ENCODE measurements around the gene NCOA7.

Gene NCOA7

GRCh38 chr6:125819535-125820326 lies 29.0 kb downstream of the NCOA7 start:
- TF ChIP-seq, protein P1, sequence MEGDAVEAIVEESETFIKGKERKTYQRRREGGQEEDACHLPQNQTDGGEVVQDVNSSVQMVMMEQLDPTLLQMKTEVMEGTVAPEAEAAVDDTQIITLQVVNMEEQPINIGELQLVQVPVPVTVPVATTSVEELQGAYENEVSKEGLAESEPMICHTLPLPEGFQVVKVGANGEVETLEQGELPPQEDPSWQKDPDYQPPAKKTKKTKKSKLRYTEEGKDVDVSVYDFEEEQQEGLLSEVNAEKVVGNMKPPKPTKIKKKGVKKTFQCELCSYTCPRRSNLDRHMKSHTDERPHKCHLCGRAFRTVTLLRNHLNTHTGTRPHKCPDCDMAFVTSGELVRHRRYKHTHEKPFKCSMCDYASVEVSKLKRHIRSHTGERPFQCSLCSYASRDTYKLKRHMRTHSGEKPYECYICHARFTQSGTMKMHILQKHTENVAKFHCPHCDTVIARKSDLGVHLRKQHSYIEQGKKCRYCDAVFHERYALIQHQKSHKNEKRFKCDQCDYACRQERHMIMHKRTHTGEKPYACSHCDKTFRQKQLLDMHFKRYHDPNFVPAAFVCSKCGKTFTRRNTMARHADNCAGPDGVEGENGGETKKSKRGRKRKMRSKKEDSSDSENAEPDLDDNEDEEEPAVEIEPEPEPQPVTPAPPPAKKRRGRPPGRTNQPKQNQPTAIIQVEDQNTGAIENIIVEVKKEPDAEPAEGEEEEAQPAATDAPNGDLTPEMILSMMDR (IDR thresholded peaks at IDR 0.05; ENCODE audit: low read length, missing control alignments) = no peak
- no peak overlapping the region for H3K4me3 ChIP-seq (replicated peaks; ENCODE audit: low read depth, low read length)
- no peak for DNase-seq (ENCODE audit: low read depth)

GRCh38 chr6:125821825-125822281 lies 31.1 kb downstream of the NCOA7 start:
- no peak for DNase-seq (ENCODE audit: low read depth)
- no peak overlapping the region for H3K4me3 ChIP-seq (replicated peaks; ENCODE audit: low read depth, low read length)
- TF ChIP-seq, protein P1 (IDR thresholded peaks at IDR 0.05; ENCODE audit: low read length, missing control alignments) = no peak

- TF ChIP-seq, protein P1 (IDR thresholded peaks at IDR 0.05; ENCODE audit: low read length, missing control alignments) = no peak
- H3K4me3 ChIP-seq (replicated peaks; ENCODE audit: low read depth, low read length) = no peak overlapping the region
- DNase-seq (ENCODE audit: low read depth) = no peak
Measured at GRCh38 chr6:125823180-125823579, 32.4 kb downstream of the NCOA7 start.

DNA sequence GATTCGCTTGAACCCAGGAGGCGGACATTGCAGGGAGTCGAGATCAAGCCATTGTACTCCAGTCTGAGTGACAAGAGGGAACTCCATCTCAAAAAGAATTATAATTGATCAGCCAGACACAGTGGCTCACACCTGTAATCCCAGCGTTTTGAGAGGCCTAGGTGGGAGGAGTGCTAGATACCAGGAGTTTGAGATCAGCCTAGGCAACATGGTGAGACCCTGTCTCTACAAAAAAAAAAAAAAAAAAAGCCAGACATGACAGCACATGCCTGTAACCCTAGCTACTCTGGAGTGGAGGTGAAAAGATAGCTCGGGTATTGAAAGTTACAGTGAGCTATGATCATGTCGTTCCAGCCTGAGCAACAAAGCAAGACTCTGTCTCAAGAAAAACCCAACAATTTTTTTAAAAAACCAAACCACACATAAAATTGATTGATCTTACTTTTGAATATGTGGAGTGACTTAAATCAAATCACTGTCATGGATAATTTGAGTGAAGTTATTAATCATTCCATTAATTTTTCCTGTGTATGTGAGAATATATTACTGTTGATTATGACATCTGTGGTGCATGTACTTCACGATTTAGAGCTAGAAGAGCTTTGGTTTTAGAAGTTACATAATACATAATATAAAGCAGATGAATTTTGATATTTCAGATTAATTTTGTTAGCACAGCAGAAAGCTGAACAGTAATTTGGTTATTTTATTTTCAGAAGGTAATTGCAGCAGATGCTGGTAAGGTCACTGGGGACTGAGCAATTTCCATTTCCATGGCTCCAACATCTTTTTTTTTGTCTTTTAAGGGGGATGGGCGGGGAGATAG lies 34.4 kb downstream of the NCOA7 start:
- no peak overlapping the region for H3K4me3 ChIP-seq (replicated peaks; ENCODE audit: low read depth, low read length)
- no peak for DNase-seq (ENCODE audit: low read depth)
- TF ChIP-seq, protein P1 (IDR thresholded peaks at IDR 0.05; ENCODE audit: low read length, missing control alignments) = no peak

GRCh38 chr6:125826695-125827463 lies 36.1 kb downstream of the NCOA7 start:
- no peak for DNase-seq (ENCODE audit: low read depth)
- TF ChIP-seq, protein P1 (IDR thresholded peaks at IDR 0.05; ENCODE audit: low read length, missing control alignments) = no peak
- H3K4me3 ChIP-seq (replicated peaks; ENCODE audit: low read depth, low read length) = no peak overlapping the region

- TF ChIP-seq, protein P1 (IDR thresholded peaks at IDR 0.05; ENCODE audit: low read length, missing control alignments) = no peak
- H3K4me3 ChIP-seq (replicated peaks; ENCODE audit: low read depth, low read length) = no peak overlapping the region
- DNase-seq (ENCODE audit: low read depth) = no peak
Measured at GRCh38 chr6:125827788-125828320, 37.1 kb downstream of the NCOA7 start.
